Right kidney (tissue), 1 donor: Measurements from ENCODE around the gene CAPN8.

Experiments
- DNase-seq: peaks from one replicate; pipeline ENCODE4 v3.0.0-alpha.2; 2016

CAPN8 gene

GRCh38 chr1:223654083-223654482, 11.4 kb downstream of the CAPN8 start:
- DNase-seq = no peak

- no peak for DNase-seq
Measured at GRCh38 chr1:223653431-223653830, 12.1 kb downstream of the CAPN8 start.

- peak; percentile 12 for DNase-seq
Measured at GRCh38 chr1:223653015-223653414, 12.5 kb downstream of the CAPN8 start.

GRCh38 chr1:223652436-223652941, 13.0 kb downstream of the CAPN8 start:
- DNase-seq = peak; percentile 15

GRCh38 chr1:223651291-223651991, 14.1 kb downstream of the CAPN8 start:
- no peak for DNase-seq

GRCh38 chr1:223650465-223650864, 15.0 kb downstream of the CAPN8 start:
- DNase-seq = no peak

- DNase-seq = no peak
Measured at GRCh38 chr1:223649222-223649621, 16.3 kb downstream of the CAPN8 start.

- DNase-seq = no peak
Measured at GRCh38 chr1:223647249-223647648, 18.3 kb downstream of the CAPN8 start.

- DNase-seq = no peak
Measured at GRCh38 chr1:223645903-223646302, 19.6 kb downstream of the CAPN8 start.

GRCh38 chr1:223642237-223642636, 23.3 kb downstream of the CAPN8 start:
- DNase-seq = no peak

GRCh38 chr1:223641523-223642039, 23.9 kb downstream of the CAPN8 start:
- DNase-seq = no peak

GRCh38 chr1:223639331-223639749, 26.2 kb downstream of the CAPN8 start:
- no peak for DNase-seq

- DNase-seq = no peak
Measured at GRCh38 chr1:223635236-223635635, 30.3 kb downstream of the CAPN8 start.

GRCh38 chr1:223634423-223634822, 31.1 kb downstream of the CAPN8 start:
- DNase-seq = no peak

GRCh38 chr1:223631956-223632355, 33.5 kb downstream of the CAPN8 start:
- DNase-seq = peak; percentile 18

- DNase-seq = no peak
Measured at GRCh38 chr1:223631473-223631872, 34.0 kb downstream of the CAPN8 start.

- DNase-seq = no peak
Measured at GRCh38 chr1:223629126-223629457, 36.4 kb downstream of the CAPN8 start.

- peak; percentile 51 for DNase-seq
Measured at GRCh38 chr1:223628233-223629125, 37.0 kb downstream of the CAPN8 start.

- DNase-seq = peak; percentile 50
Measured at GRCh38 chr1:223622132-223622842, 43.2 kb downstream of the CAPN8 start.

GRCh38 chr1:223621312-223621734, 44.2 kb downstream of the CAPN8 start:
- no peak for DNase-seq

GRCh38 chr1:223620297-223620897, 45.1 kb downstream of the CAPN8 start:
- no peak for DNase-seq

- DNase-seq = no peak
Measured at GRCh38 chr1:223618680-223619079, 46.8 kb downstream of the CAPN8 start.
